A673 (cell line): ENCODE measurements around the gene DES. TPM values are rescaled to one million over a fixed set of nuclear protein-coding genes. Genes with fewer than 3 reads are reported as not detected.

Source experiments
- BruUV-seq: library from RNA; stranded (reverse); fragments of 400-500 nt; replicated peaks from 2 replicates; lab custom pipeline; 2021; lab: Mats Ljungman, UMichigan
- CTCF ChIA-PET: fragments of 300-600 bp; sonication (Branson Sonifier 250); formaldehyde crosslinking; loops from one replicate; lab custom pipeline; 2022; ENCODE audit warnings: antibody characterized with exemption; lab: Charles Lee
- POLR2A ChIA-PET: fragments of 300-600 bp; sonication (Branson Sonifier 250); formaldehyde crosslinking; loops from one replicate; lab custom pipeline; 2022; ENCODE audit warnings: antibody characterized with exemption; ENCODE audit not compliant: low non-redundant PET; lab: Charles Lee
- DNase-seq: peaks from one replicate; pipeline ENCODE4 v3.0.0-alpha.2; 2015; ENCODE audit warnings: low spot score
- H3K27ac ChIP-seq: fragments of 200-600 bp; sonication (generic); 2 replicates; pipeline ENCODE4 v1.5.1; 2016; ENCODE audit warnings: mixed run types, low read depth, mild to moderate bottlenecking, mixed read lengths, antibody characterized with exemption, low read length; ENCODE audit not compliant: poor library complexity, severe bottlenecking
- H3K27me3 ChIP-seq: fragments of 200-600 bp; sonication (generic); replicated peaks from 2 replicates; pipeline ENCODE4 v1.6.1; 2017; ENCODE audit warnings: mixed run types, low read depth, mild to moderate bottlenecking, mixed read lengths, antibody characterized with exemption, low read length; ENCODE audit not compliant: insufficient read depth, poor library complexity
- H3K36me3 ChIP-seq: fragments of 200-600 bp; sonication (generic); 2 replicates; pipeline ENCODE4 v1.6.1; 2016; ENCODE audit warnings: mixed run types, mild to moderate bottlenecking, mixed read lengths, antibody characterized with exemption, low read length; ENCODE audit not compliant: insufficient read depth, poor library complexity, severe bottlenecking
- H3K4me1 ChIP-seq: fragments of 200-600 bp; sonication (generic); 2 replicates; pipeline ENCODE4 v1.6.1; 2017; ENCODE audit warnings: mixed run types, mild to moderate bottlenecking, mixed read lengths, antibody characterized with exemption, low read length; ENCODE audit not compliant: insufficient read depth, poor library complexity, severe bottlenecking
- H3K4me3 ChIP-seq: fragments of 200-600 bp; sonication (generic); 2 replicates; pipeline ENCODE4 v1.5.1; 2016; ENCODE audit warnings: low read depth, mixed run types, mild to moderate bottlenecking, mixed read lengths, low read length; ENCODE audit not compliant: poor library complexity, severe bottlenecking
- H3K9me3 ChIP-seq: fragments of 200-600 bp; sonication (generic); 2 replicates; pipeline ENCODE4 v1.6.1; 2016; ENCODE audit warnings: mixed run types, low read depth, mild to moderate bottlenecking, mixed read lengths, antibody characterized with exemption, low read length; ENCODE audit not compliant: poor library complexity, severe bottlenecking
- CTCF ChIP-seq: fragments of 300-800, 200-600 bp; sonication (generic); conservative IDR thresholded peaks from 2 replicates; pipeline ENCODE4 v1.5.1; 2017; ENCODE audit warnings: low read depth, mild to moderate bottlenecking, antibody characterized with exemption, low read length, moderate library complexity, mixed read lengths
- EZH2 ChIP-seq: fragments of 200-600 bp; sonication (generic); IDR thresholded peaks from 2 replicates; pipeline ENCODE4 v1.6.1; 2017; ENCODE audit warnings: borderline replicate concordance, low read depth, mild to moderate bottlenecking, mixed read lengths, antibody characterized with exemption, low read length; ENCODE audit not compliant: poor library complexity, severe bottlenecking
- intact Hi-C: fragments of 100-400 bp; cut with micrococcal nuclease; formaldehyde crosslinking; loops from one replicate; pipeline ENCODE4 v1.10.0; 2022; ENCODE audit not compliant: unreplicated experiment
- total RNA-seq: library from RNA; stranded (reverse); gene quantifications from 2 replicates; pipeline ENCODE4 v1.2.3, GENCODE V29; 2021

The DES gene
- total RNA-seq, 1 experiment from 2014 or later = not detected

- CTCF ChIA-PET = no interaction called here
Observed at GRCh38 chr2:219420687-219421086, 2.5 kb downstream of the DES start.

GRCh38 chr2:219421323-219421722, 3.1 kb downstream of the DES start:
- Histone ChIP-seq H3K36me3 (no peaks in the 10 kb centered on the region), H3K4me1 (peaks cover 10% of the 10 kb centered on the region), H3K27ac (no peak overlapping the region), H3K9me3 (no peaks in the 10 kb centered on the region), H3K27me3 (no peaks in the 10 kb centered on the region), H3K4me3 (no peak overlapping the region)
- no TSS peak for BruUV-seq
- POLR2A ChIA-PET = no interaction called here
- CTCF ChIA-PET = no interaction called here
- intact Hi-C loops = no loop called here
- no peak for DNase-seq
- TF ChIP-seq CTCF (no peak), EZH2 (no peak)

More at GRCh38 chr2:219420687-219421086, 2.5 kb downstream of the DES start:
- intact Hi-C loops = no loop called here
- no peak for TF ChIP-seq CTCF
- no peak for TF ChIP-seq EZH2
- Histone ChIP-seq H3K27me3 (no peaks in the 10 kb centered on the region), H3K27ac (no peak overlapping the region), H3K4me3 (no peak overlapping the region), H3K9me3 (no peaks in the 10 kb centered on the region), H3K4me1 (peaks cover 15% of the 10 kb centered on the region), H3K36me3 (no peaks in the 10 kb centered on the region)
- no peak for DNase-seq
- BruUV-seq = no TSS peak
- POLR2A ChIA-PET = no interaction called here

- CTCF ChIA-PET = interaction anchor here (0.5 kb wide), 1 partner anchor 9 kb away, joined by 3 read pairs; no protein-coding TSS in a partner anchor
- H3K4me1 ChIP-seq = no peaks in the 10 kb centered on the region
- TF ChIP-seq CTCF = no peak
- TF ChIP-seq EZH2 = no peak
- no peak for DNase-seq
- BruUV-seq = no TSS peak
- H3K27me3 ChIP-seq = no peaks in the 10 kb centered on the region
- H3K36me3 ChIP-seq = no peaks in the 10 kb centered on the region
- H3K4me3 ChIP-seq = no peak overlapping the region
- POLR2A ChIA-PET = no interaction called here
- H3K9me3 ChIP-seq = no peaks in the 10 kb centered on the region
- intact Hi-C loops = no loop called here
- no peak overlapping the region for H3K27ac ChIP-seq
Observed at GRCh38 chr2:219422952-219423534, 4.9 kb downstream of the DES start.
